ENCODE measurements around the gene TLDC2. TPM values are rescaled to one million over a fixed set of nuclear protein-coding genes. Genes with fewer than 3 reads are reported as not detected.

Gene TLDC2
- total RNA-seq, 2 experiments from 2014 or later: not detected

- Mint-ChIP-seq H3K27ac (no peak overlapping the region), H3K9me3 (no peaks in the 10 kb centered on the region), H3K36me3 (ENCODE audit: low read depth) (no peaks in the 10 kb centered on the region), H3K27me3 (no peaks in the 10 kb centered on the region), H3K4me1 (peaks cover 12% of the 10 kb centered on the region), H3K4me3 (no peak overlapping the region)
- ChIA-PET POLR2A (interaction anchor here (1.8 to 2.4 kb wide), 2 partner anchors 8 to 19 kb away, joined by 6 to 8 read pairs; no protein-coding TSS in a partner anchor), CTCF (interaction anchor here (2.3 kb wide), 1 partner anchor 9 kb away, joined by 8 read pairs; a partner anchor contains a TSS)
- no peak for DNase-seq
These were observed 21.3 kb upstream of the TLDC2 start for GRCh38 chr20:36854348-36855240.

- ChIA-PET CTCF (interaction anchor here (0.6 to 2.3 kb wide), 2 partner anchors 9 to 862 kb away, joined by 3 to 8 read pairs; a partner anchor contains a TSS), POLR2A (interaction anchor here (1.8 to 2.4 kb wide), 2 partner anchors 9 to 20 kb away, joined by 6 to 8 read pairs; no protein-coding TSS in a partner anchor)
- peaks cover 12% of the 10 kb centered on the region for H3K4me1 Mint-ChIP-seq
- no peak overlapping the region for H3K4me3 Mint-ChIP-seq
- no peaks in the 10 kb centered on the region for H3K36me3 Mint-ChIP-seq (ENCODE audit: low read depth)
- no peaks in the 10 kb centered on the region for H3K9me3 Mint-ChIP-seq
- H3K27ac Mint-ChIP-seq: no peak overlapping the region
- DNase-seq: no peak
- H3K27me3 Mint-ChIP-seq: peaks cover 6% of the 10 kb centered on the region
These were observed 20.7 kb upstream of the TLDC2 start for GRCh38 chr20:36855241-36855657.

DNA sequence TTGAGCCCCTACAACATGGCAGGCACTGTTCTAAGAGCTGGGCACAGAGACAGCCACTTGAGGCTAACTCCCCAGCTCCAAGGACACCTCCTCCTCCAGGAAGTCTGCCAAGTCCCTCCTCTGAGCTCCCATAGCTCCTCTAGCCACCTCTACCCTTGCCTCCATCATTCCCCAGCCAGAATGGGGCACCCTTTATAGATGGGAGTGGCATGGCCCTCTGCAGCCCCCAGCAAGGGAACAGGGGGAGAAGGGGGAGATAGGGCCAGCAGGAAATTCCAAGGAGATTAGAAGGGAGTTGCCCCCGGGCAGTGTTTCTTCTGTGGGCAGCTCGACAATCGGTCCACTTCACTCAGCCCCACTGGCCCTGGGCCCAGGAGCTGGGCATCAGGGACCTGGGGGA lies 19.7 kb upstream of the TLDC2 start:
- Mint-ChIP-seq H3K27ac (no peak overlapping the region), H3K36me3 (ENCODE audit: low read depth) (no peaks in the 10 kb centered on the region), H3K9me3 (no peaks in the 10 kb centered on the region), H3K4me1 (peaks cover 12% of the 10 kb centered on the region), H3K27me3 (peaks cover 10% of the 10 kb centered on the region), H3K4me3 (no peak overlapping the region)
- CTCF ChIA-PET: interaction anchor here (0.6 to 2.6 kb wide), 3 partner anchors 21 to 47 kb away, joined by 3 to 13 read pairs (median 7); no protein-coding TSS in a partner anchor
- no peak for DNase-seq
- POLR2A ChIA-PET: interaction anchor here (1.6 to 2.4 kb wide), 3 partner anchors 10 to 212 kb away, joined by 4 to 8 read pairs (median 6); no protein-coding TSS in a partner anchor

DNA sequence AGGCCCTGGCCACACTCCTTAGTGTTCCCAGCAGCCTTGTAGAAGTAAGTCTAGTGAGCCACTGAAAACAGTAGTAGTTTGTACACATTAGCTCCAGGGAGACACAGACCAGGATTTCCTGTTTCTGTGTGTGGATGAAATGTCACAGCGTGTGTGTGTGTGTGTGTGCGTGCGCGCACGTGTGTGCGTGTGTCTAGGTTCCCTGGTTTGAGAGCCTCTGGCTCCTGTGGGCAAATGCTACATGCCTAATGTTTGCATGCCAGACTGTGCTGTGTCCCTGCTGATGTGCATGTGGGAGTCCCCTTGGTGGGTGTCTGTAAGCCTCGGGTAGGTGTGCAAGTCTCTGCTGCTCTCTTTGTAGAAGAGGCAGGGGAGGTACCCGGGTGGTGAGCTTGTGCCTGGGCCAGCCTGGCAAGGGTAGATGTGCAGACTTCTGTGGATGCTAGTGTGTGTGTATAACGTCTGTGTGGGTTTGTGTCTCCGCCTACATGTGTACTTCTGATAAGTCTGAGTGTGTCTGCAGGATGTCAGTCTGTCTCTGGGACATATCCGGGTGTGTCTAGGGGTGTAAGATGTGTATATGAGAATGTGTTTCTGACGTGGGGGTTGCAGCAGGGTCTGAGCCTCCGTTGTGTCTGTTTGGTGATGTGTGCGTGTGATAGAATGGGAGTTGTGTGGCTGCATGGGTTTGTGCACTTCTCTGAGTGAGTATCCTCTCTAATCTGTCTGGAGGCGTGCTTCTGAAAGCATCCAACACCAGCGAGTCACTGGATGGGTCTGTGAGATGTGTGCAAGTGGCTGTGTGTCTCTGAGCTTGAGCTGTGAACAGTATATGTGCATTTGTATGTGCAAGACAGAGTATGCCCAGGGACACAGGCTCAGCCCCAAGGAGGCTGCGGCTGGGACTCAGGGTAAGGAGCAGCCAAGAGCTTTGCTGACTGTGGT lies 19.0 kb upstream of the TLDC2 start:
- no peaks in the 10 kb centered on the region for H3K36me3 Mint-ChIP-seq (ENCODE audit: low read depth)
- no peaks in the 10 kb centered on the region for H3K9me3 Mint-ChIP-seq
- POLR2A ChIA-PET: interaction anchor here (1.6 to 2.4 kb wide), 3 partner anchors 10 to 213 kb away, joined by 4 to 8 read pairs (median 6); no protein-coding TSS in a partner anchor
- H3K4me1 Mint-ChIP-seq: peaks cover 12% of the 10 kb centered on the region
- CTCF ChIA-PET: interaction anchor here (0.6 to 2.6 kb wide), 3 partner anchors 22 to 48 kb away, joined by 3 to 13 read pairs (median 7); no protein-coding TSS in a partner anchor
- H3K27ac Mint-ChIP-seq: peak overlapping the region; percentile 41
- peak; percentile 57 for DNase-seq
- peaks cover 18% of the 10 kb centered on the region for H3K27me3 Mint-ChIP-seq
- H3K4me3 Mint-ChIP-seq: no peak overlapping the region

- Mint-ChIP-seq H3K9me3 (no peaks in the 10 kb centered on the region), H3K27me3 (peaks cover 24% of the 10 kb centered on the region), H3K36me3 (ENCODE audit: low read depth) (no peaks in the 10 kb centered on the region), H3K4me3 (no peak overlapping the region), H3K4me1 (peaks cover 15% of the 10 kb centered on the region), H3K27ac (no peak overlapping the region)
- DNase-seq: no peak
- ChIA-PET POLR2A (no interaction called here), CTCF (interaction anchor here (0.9 to 1.0 kb wide), 2 partner anchors 10 to 23 kb away, joined by 3 read pairs; no protein-coding TSS in a partner anchor)
These were observed 16.7 kb upstream of the TLDC2 start for GRCh38 chr20:36859282-36859555.

DNA sequence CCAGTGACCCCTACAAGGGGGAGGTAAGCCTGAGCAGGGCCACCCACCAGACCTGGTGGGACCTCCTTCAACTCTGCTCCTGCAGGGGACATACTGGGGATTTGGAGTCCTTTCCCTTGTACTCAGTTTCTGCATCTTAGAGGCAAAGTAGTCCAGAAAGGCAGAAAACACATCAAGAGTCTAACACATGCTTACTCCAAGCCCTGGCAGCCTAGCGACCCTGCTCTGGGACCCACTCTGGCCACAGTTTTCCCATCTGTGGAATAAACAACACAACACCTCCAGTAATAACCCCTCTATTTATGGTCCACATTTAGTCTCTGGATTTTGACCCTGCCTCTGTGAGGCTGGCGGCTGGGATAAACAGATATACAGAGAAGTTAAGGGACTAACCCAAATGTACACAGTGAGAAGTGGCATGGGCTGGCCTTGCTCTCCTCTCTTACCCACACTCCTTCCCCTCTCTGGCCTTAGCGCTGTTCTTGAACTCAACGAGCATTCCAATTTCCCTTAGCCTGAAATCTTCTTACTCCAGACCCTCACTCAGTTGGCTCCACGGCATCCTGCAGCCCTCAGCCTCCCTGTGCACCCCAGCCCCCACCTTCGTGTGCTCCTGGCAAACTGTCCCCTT lies 16.1 kb upstream of the TLDC2 start:
- peaks cover 27% of the 10 kb centered on the region for H3K27me3 Mint-ChIP-seq
- H3K9me3 Mint-ChIP-seq: no peaks in the 10 kb centered on the region
- H3K27ac Mint-ChIP-seq: no peak overlapping the region
- DNase-seq: no peak
- H3K36me3 Mint-ChIP-seq (ENCODE audit: low read depth): no peaks in the 10 kb centered on the region
- peaks cover 17% of the 10 kb centered on the region for H3K4me1 Mint-ChIP-seq
- no peak overlapping the region for H3K4me3 Mint-ChIP-seq
- ChIA-PET CTCF (interaction anchor here (0.9 to 1.0 kb wide), 2 partner anchors 10 to 24 kb away, joined by 3 read pairs; no protein-coding TSS in a partner anchor), POLR2A (no interaction called here)

GRCh38 chr20:36860339-36860738 lies 15.6 kb upstream of the TLDC2 start:
- CTCF ChIA-PET: no interaction called here
- no peak for DNase-seq
- Mint-ChIP-seq H3K4me3 (no peak overlapping the region), H3K36me3 (ENCODE audit: low read depth) (no peaks in the 10 kb centered on the region), H3K27me3 (peaks cover 33% of the 10 kb centered on the region), H3K27ac (no peak overlapping the region), H3K9me3 (no peaks in the 10 kb centered on the region), H3K4me1 (peaks cover 23% of the 10 kb centered on the region)
- POLR2A ChIA-PET: interaction anchor here (0.5 to 0.7 kb wide), 2 partner anchors 110 to 203 kb away, joined by 3 read pairs; no protein-coding TSS in a partner anchor

- DNase-seq: no peak
- ChIA-PET CTCF (no interaction called here), POLR2A (interaction anchor here (0.5 to 0.7 kb wide), 2 partner anchors 111 to 204 kb away, joined by 3 read pairs; no protein-coding TSS in a partner anchor)
- Mint-ChIP-seq H3K27me3 (peaks cover 39% of the 10 kb centered on the region), H3K36me3 (ENCODE audit: low read depth) (no peaks in the 10 kb centered on the region), H3K4me3 (peak overlapping the region; percentile 17), H3K27ac (no peak overlapping the region), H3K4me1 (peaks cover 26% of the 10 kb centered on the region), H3K9me3 (no peaks in the 10 kb centered on the region)
These were observed 14.9 kb upstream of the TLDC2 start for GRCh38 chr20:36860811-36861624.

DNA sequence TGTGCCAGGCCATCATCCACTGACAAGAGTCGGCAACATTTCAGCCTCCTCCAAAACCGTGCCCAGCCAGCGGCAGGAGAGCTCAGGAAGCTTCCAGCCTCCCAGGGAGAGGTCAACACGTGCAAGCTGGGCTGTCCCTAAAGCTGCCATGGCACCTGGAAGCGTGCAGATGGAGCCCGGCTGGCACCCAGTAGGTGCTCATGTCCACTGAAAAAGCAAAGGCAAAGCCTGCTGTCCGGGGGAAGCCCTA lies 14.4 kb upstream of the TLDC2 start:
- Mint-ChIP-seq H3K4me3 (peak overlapping the region; percentile 36), H3K27me3 (peaks cover 45% of the 10 kb centered on the region), H3K27ac (no peak overlapping the region), H3K36me3 (ENCODE audit: low read depth) (no peaks in the 10 kb centered on the region), H3K4me1 (peaks cover 23% of the 10 kb centered on the region), H3K9me3 (no peaks in the 10 kb centered on the region)
- no peak for DNase-seq
- ChIA-PET POLR2A (no interaction called here), CTCF (no interaction called here)

- POLR2A ChIA-PET: no interaction called here
- CTCF ChIA-PET: interaction anchor here (1.3 to 1.9 kb wide), 2 partner anchors 129 to 869 kb away, joined by 3 to 7 read pairs; no protein-coding TSS in a partner anchor
- no peaks in the 10 kb centered on the region for H3K36me3 Mint-ChIP-seq (ENCODE audit: low read depth)
- H3K9me3 Mint-ChIP-seq: no peaks in the 10 kb centered on the region
- peaks cover 46% of the 10 kb centered on the region for H3K27me3 Mint-ChIP-seq
- H3K27ac Mint-ChIP-seq: no peak overlapping the region
- peaks cover 17% of the 10 kb centered on the region for H3K4me1 Mint-ChIP-seq
- no peak for DNase-seq
- peak overlapping the region; percentile 36 for H3K4me3 Mint-ChIP-seq
These were observed 13.8 kb upstream of the TLDC2 start for GRCh38 chr20:36861875-36862801.
